Breast epithelium (tissue), 3 donors: ENCODE measurements around the gene CYYR1.

Experiments used
- CTCF ChIP-seq, 3 donors: fragments of 450-650 bp; IDR thresholded peaks; one replicate each; pipeline ENCODE4 v1.5.1; 2016 to 2017; ENCODE audit warnings: antibody characterized with exemption in 3 of 3, mild to moderate bottlenecking in 3 of 3, moderate library complexity in 3 of 3
- POLR2A ChIP-seq: fragments of 450-650 bp; IDR thresholded peaks from one replicate; pipeline ENCODE4 v1.6.1; 2016; ENCODE audit warnings: antibody characterized with exemption, mild to moderate bottlenecking, moderate library complexity
- POLR2AphosphoS5 ChIP-seq, 3 donors: sonication (generic); formaldehyde crosslinking; IDR thresholded peaks; one replicate each; pipeline ENCODE4 v1.6.1; 2017; ENCODE audit warnings: antibody characterized with exemption in 3 of 3

- TF ChIP-seq CTCF (IDR thresholded peaks at IDR 0.05) = no peak
- TF ChIP-seq POLR2A = no peak
- peak in 2 of 3 donors; percentile 10 to 30 for TF ChIP-seq POLR2AphosphoS5 (IDR thresholded peaks at IDR 0.05)
Measured at GRCh38 chr21:26546446-26547097, 26.5 kb downstream of the CYYR1 start.
